D721Med (cell line): ENCODE data around the gene MAMSTR.
"Not testable (repeated sequence)": the region's sequence is repeated elsewhere in the genome, so short reads cannot be mapped to it uniquely, and the experiment has no call there.

ENCODE experiments used
- DNase-seq: peaks from one replicate; pipeline ENCODE4 v3.0.0; 2011; ENCODE audit warnings: low spot score; ENCODE audit not compliant: insufficient read length
- FAIRE-seq: peaks from 2 replicates; lab custom pipeline; 2011; peaks lifted over from hg19 to GRCh38; lab: Jason Lieb, UNC
- TF ChIP-seq, protein P1 (sequence below): IDR thresholded peaks from 2 replicates; pipeline ENCODE4 v1.5.1; 2012; ENCODE audit warnings: mild to moderate bottlenecking, control low read depth; ENCODE audit not compliant: insufficient read depth; ENCODE audit errors: missing control alignments

The MAMSTR gene

DNA sequence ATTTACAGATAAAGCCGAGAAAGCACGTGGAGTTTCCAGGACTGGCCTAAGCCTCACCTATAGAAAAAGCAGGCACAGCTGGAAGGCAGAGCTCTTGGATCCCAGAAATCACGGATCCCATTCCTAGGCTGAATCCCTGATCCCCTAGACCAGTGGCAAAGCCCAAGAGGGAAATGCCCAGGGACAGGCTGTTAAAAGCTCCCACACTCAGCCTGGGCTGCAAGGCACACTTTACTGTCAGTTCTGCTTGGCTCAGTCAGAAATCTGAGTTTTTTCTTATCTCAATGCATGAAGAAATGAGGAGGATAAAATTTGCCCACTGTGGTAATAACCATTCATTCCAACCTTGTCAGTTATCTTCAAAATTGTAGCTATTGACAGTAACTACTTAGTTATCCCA is 31.7 kb downstream of the MAMSTR start:
- no peak for FAIRE-seq
- TF ChIP-seq, protein P1, sequence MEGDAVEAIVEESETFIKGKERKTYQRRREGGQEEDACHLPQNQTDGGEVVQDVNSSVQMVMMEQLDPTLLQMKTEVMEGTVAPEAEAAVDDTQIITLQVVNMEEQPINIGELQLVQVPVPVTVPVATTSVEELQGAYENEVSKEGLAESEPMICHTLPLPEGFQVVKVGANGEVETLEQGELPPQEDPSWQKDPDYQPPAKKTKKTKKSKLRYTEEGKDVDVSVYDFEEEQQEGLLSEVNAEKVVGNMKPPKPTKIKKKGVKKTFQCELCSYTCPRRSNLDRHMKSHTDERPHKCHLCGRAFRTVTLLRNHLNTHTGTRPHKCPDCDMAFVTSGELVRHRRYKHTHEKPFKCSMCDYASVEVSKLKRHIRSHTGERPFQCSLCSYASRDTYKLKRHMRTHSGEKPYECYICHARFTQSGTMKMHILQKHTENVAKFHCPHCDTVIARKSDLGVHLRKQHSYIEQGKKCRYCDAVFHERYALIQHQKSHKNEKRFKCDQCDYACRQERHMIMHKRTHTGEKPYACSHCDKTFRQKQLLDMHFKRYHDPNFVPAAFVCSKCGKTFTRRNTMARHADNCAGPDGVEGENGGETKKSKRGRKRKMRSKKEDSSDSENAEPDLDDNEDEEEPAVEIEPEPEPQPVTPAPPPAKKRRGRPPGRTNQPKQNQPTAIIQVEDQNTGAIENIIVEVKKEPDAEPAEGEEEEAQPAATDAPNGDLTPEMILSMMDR: no peak
- no peak for DNase-seq

DNA sequence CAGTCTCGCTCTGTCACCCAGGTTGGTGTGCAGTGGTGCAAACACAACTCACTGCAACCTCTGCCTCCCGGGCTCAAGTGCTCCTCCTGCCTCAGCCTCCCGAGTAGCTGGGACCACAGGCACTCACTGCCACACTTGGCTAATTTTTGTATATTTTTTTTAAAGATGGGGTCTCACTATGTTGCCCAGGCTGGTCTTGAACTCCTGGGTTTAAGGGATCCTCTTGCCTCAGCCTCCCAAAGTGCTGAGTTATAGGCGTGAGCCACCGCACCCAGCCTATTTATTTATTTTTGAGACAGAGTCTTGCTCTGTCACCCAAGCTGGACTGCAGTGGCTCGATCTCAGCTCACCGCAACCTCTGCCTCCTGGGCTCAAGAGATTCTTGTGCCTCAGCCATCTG is 32.9 kb downstream of the MAMSTR start:
- FAIRE-seq, DNase-seq: not testable (repeated sequence)

DNA sequence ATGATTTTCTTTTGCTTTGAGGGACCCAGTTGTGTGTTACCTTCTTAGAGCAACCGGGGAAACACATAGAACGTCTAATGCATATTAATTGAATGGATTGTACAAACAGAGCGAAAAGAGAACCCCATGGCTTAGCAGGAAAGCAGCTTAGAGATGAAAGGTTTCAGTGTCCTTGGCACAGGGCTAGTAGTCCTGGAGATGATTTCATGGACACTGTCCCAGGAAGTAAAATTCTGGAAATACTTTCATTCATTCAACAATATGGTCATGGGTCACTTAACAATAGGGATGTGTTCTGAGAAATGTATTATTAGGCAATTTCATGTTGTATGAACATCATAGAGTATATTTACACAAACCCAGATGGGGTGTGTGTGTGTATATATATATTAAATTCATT is 33.4 kb downstream of the MAMSTR start:
- DNase-seq (no peak), FAIRE-seq (no peak)
- TF ChIP-seq, protein P1: no peak

DNA sequence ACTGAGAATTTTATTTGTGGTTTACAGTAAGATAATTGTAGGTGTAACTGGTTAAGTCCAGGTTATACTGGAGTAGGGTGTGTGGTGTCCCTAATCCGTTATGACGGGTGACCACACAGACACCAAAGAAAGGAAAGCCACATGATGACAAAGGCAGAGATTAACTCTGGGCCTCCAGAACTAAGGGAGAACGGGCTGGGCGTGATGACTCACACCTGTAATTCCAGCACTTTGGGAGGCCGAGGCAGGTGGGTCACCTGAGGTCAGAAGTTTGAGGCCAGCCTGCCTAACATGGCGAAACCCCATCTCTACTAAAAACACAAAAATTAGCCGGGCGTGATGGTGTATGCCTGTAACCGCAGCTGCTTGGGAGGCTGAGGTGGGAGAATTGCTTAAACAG is 33.9 kb downstream of the MAMSTR start:
- TF ChIP-seq, protein P1: no peak
- no peak for DNase-seq
- FAIRE-seq: no peak

DNA sequence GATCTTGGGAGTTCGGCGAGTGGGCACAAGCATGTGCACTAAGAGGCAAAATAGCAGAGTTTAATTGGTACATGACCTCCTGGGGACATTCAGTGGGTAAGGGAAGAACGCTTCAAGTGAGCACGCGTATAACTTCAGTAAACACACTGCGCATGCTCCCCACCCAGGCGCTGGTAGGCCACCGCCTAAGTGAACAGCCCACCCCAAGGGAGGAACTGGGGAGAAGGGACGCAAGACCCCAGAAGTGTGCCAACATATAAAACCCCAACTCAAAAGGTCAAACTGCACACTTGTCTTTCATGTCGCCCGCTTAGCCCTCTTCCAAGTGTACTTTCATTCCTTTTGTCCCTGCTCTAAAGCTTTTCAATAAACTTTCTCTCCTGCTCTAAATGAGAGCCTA is 36.2 kb downstream of the MAMSTR start:
- no peak for DNase-seq
- FAIRE-seq: no peak
- TF ChIP-seq, protein P1: no peak

DNA sequence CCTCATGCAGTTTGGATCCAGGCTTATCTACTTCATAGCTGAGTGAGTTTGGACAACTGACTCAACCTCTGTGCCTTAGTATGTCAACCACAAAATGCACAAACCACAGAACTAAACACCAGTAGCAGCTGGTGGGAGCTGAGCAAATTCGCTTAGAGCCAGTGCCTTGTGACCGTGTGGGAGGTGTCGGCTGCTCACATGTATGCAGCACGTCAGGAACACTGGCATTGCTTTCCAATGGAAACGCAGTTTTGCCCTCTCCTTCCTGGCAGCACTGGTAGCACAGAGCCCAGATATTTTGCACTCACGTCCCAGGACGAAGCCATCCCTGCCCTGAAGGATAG is 38.4 kb downstream of the MAMSTR start:
- TF ChIP-seq, protein P1: no peak
- DNase-seq (no peak), FAIRE-seq (no peak)

DNA sequence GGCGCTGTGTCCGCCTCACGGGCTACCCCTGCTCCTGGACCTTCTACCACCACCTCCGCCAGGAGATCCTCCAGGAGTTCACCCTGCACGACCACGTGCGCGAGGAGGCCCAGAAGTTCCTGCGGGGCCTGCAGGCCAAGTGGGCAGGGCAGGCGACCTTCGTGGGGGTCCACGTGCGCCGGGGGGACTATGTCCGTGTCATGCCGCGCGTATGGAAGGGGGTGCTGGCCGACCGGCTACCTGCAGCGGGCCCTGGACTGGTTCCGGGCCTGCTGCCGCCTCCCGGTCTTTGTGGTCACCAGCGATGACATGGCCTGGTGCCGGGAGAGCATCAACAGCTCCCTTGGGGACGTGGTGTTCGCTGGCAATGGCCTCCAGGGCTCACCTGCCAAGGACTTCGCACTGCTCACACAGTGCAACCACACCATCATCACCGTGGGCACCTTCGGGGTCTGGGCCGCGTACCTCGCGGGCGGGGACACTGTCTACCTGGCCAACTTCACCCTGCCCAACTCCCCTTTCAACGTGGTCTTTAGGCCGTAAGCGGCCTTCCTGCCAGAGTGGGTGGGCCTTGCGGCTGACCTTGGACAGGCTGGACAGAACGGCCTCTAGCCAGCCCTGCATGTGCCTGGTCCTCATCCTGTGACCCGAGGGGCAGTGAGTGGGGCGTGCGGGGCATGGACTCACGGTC is 38.9 kb downstream of the MAMSTR start:
- TF ChIP-seq, protein P1: no peak
- FAIRE-seq (no peak), DNase-seq (no peak)

DNA sequence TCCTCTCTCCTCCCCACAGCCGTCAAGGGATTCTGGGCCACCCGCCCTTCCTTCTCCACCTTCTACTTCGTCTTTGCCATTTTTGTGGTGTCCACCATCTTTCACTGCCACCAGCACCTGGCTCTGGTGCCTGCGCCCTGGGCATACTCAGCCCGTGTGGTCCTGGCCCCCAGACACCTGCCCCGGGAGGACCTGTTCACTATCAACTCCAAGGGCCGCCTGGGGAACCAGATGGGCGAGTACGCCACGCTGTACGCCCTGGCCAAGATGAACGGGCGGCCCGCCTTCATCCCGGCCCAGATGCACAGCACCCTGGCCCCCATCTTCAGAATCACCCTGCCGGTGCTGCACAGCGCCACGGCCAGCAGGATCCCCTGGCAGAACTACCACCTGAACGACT is 39.5 kb downstream of the MAMSTR start:
- not testable (repeated sequence) for FAIRE-seq, DNase-seq
